GM18502 (cell line): Measurements from ENCODE around the gene ADAMTS17.

Source experiments
- ATAC-seq: cut with Tn5 transposase; IDR thresholded peaks from one replicate; pipeline ENCODE4 v1.9.1; 2021; ENCODE audit warnings: mild to moderate bottlenecking; ENCODE audit not compliant: unreplicated experiment, poor library complexity

The ADAMTS17 gene

DNA sequence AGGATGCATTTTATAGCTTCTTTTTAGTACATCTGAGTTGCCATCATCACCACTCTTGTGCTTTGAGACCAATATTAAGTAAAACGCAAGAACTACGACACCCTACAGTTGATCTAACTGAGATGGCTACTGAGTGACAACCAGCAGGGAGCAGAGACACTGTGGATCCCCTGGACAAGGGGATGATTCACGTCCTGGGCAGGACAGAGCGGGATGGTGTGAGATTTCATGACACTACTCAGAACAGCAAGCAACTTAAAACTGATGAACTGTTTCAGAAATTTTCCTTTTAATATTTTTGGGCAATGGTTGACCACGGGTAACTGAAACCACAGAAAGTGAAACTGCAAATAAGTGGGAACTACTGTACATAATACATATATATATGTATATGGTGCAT, 299.2 kb downstream of the ADAMTS17 start:
- ATAC-seq: no peak

DNA sequence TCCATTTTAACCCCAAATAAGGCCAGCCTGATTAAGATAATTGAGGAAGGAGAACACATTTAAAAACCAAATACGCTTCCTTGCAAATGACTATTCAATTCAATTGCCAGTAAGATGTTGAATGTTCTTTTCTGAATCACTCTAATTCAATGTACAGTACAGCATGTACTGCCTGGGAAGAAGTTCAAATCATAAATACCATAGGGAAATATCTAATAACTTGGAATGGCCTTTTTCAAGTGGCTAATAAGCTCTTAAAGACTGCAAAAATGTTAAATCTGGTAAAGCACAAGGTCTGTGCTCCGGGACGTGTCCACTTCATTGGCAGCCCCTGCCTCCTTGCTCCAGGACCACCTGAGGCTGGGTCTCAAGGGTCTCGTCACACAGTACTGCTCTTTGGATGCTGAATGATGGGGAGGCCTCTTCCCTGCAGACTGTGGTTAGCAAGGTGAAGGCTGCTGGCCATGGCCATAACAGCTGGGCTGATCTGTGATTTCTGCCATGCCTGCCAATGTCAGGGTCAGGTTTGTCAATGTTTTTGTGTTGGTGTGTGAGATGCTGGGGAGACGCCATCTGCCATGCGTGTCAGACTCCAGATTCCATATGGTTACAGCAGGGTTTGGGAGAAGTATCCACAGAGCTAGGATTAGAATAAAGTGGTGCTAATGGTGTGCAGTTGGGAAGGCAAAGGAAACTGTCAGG, 300.5 kb downstream of the ADAMTS17 start:
- no peak for ATAC-seq

DNA sequence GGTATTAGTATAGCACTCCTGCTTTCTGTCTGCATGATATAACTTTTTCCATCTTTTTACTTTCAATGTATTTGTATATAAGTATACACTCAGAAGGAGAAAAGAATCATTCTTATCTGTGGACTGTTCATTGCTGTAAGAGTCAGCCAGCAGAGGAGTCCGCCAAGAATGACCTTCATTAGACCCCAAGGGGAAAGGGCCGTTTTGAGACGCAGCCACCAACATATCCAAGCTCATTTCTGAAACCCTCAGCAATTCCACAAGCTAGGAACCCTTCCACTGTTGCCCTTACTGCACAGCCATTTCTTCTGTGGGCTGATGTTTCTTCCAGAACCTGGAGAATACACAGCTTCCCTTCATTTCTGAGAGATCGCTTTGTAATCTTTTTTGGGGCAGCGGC, 301.8 kb downstream of the ADAMTS17 start:
- no peak for ATAC-seq

DNA sequence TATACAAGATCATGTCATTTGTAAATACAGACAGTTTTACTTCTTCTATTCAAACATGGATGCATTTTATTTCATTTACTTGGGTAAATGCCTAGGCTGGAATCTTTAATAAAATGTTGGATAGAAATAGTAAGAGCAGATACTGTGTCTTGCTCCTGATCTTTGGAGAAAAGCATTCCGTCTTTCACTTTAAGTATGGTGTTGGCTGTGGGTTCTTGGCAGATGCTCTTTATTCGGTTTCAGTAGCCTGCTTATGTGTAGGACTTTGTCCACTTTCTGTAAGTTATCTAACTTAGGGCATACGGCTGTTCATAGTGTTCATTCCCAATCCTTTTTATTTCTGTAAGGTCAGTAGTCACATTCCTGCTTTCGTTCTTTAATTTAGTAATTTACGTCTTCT, 303.0 kb downstream of the ADAMTS17 start:
- ATAC-seq: no peak

DNA sequence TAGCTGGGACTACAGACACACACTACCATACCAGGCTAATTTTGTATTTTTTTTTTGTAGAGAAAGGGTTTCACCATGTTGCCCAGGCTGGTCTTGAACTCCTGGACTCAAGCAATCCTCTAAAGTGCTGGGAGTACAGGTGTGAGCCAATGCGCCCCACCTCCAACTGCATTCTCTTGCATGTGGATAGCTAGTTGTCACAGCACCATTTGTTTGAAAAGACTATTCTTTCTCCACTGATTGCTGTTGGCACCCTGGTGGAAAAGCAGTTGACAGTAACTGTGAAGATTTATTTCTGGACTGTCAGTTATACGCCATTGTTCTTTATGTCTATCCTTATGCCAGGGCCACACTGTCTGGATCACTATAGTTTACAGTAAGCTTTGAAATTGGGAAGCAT, 303.9 kb downstream of the ADAMTS17 start:
- ATAC-seq: no peak

DNA sequence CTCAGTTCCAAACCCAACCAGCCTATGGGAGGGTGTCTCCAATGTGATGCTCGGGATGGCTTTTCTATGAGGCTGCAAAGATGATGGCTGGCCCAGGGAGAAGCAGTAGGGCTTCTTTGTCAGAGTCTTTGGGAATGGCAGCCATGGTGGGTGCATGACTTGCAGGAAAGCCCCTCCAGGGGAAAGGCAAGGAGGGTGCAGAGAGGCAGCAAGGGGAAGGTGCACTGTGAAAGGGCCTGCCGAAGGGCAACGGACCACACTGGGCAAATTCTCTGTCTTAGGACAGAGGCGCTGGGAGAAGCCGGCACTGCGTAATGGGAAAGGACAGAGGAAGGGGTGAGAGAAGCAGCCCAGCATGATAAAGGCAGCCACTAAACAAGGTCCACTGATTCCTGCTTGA, 305.8 kb downstream of the ADAMTS17 start:
- no peak for ATAC-seq

DNA sequence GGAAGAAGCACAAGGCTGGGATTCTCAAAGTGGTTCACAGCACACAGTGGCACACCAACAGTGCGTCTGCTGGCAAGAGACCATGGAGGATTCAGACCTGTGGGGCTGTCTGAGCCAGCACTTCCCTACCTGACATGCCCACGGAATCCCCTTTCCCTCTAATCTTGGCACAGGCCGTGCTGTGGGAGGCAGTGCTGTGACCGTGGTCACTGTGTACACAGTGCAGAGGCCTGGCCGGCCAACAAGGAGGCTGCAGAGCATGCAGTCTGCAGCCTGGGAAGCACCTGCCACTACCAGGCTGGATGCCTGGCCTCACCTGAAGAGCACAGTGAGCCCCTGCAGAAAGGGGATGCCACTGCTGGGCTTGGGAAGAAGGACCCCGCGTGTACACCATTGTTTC, 307.6 kb downstream of the ADAMTS17 start:
- no peak for ATAC-seq

DNA sequence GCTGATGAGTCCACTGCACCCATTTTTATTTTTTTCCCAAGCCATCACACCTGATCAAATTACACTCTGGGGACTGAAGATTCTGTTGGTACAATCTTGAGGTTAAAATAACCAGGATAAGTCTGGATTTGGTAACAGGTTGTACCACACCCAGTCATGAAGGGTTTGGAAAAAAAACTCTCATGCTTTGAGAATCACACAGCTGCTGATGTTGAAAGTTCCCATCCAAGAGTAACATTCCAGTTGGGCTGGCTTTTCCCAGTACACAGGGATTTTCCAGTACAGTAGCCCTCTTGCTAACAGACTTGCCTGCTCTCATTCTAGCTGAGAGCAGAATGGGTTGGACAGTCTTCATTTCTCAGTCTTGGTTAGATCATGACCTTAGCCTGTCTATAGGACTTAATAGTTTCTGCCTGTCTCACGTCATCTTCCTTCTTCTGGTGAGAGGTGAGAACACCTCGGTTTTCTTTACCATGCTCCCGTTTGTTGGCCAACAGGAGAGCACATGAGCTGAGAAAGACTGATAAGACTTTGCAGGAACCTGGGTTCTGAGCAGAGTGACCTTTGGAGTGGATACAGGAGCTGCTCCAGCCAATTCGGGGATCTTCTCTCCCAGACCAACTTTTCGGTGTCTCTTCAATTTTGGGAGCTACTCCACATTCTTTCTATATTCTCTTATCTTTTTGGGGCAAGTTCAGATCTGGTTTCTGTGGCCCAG, 308.5 kb downstream of the ADAMTS17 start:
- no peak for ATAC-seq

DNA sequence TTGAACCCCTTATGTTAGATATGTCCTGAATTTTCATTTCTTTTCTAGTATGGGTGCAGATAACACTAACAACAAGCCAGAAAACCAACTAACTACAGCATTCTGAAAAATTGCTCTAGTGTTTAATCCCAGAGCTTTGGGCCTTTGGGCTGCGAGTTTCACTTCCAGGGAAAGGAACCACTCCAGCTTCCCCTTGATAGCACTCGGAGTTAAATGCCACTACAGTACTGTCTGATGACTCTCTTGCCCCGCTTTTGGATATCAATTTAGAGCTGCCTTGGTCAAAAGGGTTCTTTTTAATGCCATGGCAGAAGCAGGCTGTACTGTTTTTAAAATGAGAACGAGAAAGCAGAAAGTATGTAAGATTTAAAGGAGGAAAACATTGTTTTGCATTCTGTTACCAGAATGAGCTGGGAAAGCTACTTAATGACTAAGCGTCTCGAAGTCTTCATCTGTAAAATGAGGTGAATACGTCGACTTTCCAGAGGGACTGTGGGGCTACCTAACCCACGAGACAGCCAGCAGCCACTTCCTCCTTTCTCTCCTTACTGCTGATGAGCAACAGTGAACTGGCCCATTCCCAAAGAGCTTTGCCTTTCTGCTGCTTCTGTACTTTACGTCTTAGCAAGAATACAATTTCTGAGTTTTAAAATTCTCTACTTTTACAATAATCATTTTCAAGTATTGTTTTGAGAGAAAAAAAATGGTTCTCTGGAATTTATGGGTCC, 309.3 kb downstream of the ADAMTS17 start:
- ATAC-seq: no peak

DNA sequence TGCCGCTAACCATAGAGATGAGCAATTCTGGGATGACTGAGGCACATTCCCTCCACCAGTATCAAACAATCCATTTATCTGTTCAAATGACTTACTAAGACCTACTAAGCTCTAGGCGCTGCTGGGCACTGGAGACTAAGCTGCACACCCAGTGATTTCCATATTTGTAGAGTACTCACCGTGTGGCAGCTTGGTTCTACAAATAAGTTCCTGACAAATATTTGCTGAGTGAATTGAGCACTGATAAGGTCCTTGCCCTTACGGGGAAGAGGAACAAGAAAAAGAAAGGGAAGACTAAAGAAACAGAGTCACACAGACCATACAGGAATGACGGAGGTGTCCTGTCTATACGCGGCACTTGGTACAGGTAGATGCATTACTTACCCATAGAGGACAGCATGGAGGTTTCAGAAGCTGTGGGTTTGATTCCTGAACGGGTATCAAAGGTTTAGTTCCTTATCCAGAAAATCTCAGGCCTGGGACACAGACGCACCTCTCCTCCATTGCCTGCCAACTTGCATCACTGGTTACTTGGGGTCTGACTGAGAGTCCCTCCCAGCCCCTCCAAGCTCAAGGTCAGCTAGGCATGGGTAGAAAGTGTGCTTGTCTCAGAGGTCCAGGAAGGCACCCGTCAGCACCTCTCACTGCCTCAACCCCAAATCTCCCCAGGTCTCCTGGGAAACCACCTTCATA, 310.0 kb downstream of the ADAMTS17 start:
- no peak for ATAC-seq

DNA sequence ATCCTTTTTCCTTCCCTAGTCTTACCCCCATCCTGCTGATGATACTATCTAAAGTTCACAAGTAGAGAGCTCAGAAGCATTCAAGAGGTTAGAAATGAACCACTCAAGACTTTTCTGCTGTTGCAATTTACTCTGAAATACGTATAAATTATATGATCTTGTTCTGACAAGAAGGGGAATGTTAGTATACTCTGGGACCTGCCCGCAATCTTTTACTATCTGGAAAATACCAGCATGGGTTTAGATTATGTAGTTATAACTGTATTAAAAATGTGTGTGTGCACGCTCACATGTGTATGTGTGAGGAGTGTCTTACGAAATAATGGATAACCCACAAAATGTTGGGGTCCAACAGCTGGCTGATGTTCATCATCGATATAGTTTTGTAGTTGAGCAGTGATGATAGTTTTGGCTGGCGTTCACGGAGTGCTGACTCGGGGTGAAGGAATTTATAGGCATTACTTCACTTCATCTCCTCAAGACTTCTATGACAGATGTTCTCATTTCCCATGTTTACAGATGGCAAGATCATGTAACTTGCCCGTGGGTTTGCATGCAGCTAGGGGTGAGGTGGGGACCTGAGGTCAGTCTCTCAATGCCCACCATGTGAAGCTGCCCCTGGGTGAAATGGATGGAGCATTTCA, 311.1 kb downstream of the ADAMTS17 start:
- no peak for ATAC-seq

DNA sequence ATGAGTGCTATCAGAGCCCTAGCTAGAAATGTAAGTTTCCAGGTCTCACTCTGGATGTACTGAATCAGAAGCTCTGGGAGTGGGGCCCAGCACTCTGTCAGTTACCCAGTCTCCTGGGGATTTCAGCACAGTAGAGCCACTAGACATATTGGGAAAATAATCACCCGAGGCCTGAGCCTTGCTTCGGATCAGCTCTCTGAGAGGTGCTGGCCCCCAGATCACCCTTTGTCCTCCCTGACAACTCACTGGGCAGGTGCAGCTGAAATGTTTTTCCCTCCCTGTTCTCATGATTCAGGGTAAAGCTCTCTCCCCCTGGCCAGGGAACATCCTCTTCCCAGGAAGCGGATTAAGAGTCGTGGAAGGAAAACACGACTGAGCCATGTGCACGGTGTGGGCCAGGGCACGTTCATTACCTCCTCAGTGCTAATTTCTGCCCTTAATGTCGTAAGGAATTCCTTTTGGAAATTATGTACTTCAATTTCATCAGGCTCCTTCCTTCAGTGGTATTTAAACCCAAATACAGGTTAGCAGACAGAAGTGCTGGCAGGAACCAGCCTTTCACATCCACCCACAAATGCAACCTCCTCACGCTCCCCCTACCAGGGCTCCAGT, 311.8 kb downstream of the ADAMTS17 start:
- no peak for ATAC-seq

DNA sequence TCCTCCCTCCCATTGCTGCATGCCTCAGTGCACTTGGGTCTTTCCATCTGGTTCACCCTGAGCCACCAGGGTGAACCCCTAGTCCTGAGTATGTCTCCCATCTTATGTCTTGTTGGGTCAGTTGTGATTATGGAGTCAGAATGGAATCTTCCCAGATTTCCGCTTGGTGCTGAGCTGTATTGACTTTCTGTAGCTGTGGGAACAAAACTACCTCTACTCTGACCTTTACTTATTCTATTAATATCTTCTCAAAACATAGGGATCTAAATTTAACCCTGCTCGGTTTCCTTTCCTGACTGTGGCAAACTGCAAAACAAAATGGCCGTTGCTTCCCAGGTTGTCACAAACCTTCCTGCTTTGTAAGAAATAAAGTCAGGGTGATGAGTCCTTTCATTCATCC, 312.7 kb downstream of the ADAMTS17 start:
- no peak for ATAC-seq

DNA sequence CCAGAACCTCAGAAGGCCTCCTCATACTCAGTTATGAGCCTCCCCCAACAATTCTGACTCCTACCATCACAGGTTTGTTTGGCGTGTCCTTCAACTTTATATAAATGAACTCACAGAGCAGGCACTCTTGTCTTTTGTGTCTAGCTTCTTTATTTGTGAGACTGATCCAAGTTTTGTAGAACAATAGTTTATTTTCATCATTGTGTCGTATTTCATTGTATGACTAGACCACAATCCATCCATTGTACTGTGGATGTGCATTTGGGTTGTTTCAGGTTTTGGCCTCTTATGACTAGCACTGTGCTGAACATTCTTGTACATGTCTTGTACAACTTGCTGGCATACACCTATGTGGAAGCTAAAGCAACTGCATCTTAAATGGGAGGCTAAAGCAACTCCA, 315.7 kb downstream of the ADAMTS17 start:
- no peak for ATAC-seq

DNA sequence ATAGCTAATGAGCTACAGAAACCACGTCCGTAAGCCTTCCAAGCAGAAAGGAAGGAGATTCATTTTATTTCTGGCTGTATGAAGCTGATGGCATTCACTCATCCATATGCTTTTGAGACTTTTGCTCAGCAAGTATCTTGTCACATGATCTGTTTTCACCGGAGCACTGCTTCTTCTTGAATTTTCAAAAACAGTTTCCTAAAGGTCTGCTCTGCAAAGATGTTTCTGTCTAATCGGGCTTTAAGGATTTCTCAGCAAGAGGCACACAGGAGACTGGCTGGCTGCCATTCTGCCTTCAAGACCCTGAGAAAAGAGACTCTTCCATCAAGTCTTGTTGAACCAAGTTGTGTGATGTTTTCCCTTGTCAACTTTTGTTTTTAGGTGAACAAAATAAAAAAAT, 319.0 kb downstream of the ADAMTS17 start:
- no peak for ATAC-seq

DNA sequence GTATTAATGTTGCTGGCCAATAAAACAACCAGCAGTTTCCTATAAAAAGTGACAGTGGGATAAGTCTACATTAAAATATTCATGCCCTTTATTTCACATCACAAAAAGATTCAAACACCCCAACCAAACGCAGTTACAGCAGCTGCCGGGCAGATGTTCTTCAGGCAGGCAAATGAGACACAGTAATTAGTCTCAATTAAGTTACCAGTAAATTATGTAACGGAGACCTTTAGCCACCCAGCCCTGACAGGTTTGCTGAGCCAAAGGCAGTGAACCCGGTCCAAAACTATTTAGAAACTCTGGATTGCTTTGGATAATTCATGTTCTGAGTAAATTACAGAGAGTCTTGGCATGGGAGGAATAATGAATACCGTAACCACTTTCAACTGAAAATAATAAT, 319.4 kb downstream of the ADAMTS17 start:
- no peak for ATAC-seq

DNA sequence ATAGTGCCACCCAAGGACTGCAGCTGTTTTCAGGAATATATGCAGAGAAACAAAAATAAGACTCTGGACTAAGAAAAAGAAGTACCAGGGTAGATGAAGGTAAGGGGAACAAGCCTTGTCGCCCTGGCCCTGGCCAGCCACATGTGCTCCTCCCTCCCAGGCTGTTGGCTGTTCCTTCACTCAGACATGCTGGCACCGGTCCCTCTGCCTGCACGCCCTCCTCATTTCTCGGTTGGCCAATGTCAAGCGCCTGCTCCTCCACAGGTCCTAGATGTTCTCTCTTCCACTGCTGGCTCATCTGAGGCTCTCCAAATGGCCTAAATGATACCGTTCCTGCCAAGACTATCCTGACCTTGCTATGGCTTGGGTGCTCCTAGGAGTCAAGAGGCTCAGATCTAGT, 320.1 kb downstream of the ADAMTS17 start:
- no peak for ATAC-seq

DNA sequence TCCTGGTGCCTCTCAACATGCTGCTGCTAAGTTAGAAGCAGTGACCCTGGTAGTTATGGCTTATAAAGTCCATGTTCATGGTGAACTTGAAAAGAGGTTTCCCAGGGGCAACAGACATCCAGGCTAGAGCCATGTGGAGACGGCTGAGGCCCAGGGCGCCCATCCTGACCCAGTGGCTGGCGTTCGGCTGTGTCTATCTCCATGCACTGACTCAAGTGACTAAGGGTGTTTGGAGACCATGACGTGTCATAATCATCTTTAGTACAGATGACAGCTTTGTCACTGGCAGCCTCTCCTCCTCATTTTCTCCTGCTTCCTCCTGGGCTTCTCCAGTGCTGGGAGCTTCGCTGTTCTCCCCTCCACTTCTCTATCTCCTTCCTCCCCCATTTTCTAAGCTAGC, 321.2 kb downstream of the ADAMTS17 start:
- no peak for ATAC-seq

DNA sequence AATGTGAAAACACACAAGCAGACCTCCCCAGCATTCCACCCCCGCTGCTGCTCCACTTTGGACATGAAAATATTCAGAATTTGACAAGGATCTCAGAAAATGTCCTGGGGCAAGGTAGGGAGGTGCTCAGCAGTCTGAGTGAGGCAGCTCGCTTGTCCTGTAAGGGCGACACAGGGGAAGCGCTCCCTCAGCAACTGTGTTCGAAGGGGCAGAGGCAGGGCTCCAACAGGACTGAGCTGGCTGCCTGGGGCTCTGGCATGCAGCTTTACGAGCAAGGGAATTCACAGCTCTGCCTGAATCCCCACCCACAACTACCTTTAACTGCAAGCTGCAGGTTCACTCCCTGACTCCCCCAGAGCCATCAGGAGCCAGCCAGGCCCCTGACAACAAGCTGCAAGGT, 321.6 kb downstream of the ADAMTS17 start:
- ATAC-seq: no peak

DNA sequence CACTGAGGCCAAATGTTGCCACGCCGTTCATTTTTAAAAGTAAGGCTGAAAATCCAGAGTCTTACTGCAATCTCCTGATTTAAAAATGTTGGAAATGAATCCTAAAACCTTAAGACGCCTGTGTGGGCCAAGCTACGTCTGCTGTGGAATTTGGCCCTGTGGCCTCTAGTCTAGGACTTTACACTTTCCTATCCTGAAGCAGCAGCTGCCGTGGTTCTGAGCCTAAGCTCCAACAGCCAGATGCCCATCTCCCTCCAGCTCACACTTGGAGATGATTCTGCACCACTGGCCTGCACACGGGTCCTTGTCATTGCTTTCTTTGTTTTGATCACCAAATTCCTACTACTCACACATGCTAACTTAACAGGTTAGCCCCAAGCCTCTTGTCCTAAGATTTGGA, 322.2 kb downstream of the ADAMTS17 start:
- ATAC-seq: no peak
